ENCODE data around the gene OSM.
A peak's percentile ranks its signal among the peaks of the same experiment; 100 is the strongest.

The OSM gene

DNA sequence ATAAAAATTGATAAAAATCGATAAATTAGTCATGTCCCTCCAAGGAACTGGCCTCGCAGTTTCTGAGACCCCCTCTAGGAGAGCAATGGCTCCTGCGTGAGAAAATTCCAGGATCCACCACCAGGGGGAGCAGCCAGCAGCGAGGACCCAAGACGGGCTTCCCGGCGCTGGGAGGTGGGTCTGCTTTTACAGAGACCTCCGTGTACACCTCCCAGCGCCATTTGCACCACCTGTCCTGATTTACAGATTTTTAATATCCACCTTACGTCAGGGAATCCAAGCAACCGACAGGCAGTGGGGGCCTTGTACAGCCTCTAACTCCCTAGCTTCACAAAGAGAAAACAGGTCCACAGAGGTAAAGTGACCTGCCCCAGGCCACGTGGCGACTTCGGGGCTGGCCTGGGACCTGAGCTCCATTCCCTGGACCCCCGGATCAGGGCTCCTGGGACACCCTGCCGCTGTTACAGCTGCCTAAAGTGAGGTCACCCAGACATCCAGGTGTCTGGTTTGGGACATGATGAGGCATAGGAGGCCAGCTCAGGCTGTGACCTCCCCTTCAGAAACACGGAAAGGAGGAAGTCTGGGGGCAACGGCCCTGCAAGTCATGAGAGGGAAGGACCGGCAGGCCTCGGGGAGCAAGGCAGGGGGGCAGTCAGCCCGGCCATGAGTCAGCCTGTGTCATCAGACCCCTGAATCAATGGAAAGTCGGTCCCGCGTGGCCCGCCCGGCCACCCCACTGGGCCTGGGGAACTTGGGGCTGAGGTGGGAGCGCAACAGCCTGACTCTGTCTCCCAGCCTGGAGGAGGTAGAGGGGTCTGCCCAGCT is 3.5 kb downstream of the OSM start:
- DNase-seq (ENCODE audit: low read depth): peak; percentile 79

GRCh38 chr22:30262112-30262511 is 4.5 kb downstream of the OSM start:
- no peak for DNase-seq (ENCODE audit: low read depth)

DNA sequence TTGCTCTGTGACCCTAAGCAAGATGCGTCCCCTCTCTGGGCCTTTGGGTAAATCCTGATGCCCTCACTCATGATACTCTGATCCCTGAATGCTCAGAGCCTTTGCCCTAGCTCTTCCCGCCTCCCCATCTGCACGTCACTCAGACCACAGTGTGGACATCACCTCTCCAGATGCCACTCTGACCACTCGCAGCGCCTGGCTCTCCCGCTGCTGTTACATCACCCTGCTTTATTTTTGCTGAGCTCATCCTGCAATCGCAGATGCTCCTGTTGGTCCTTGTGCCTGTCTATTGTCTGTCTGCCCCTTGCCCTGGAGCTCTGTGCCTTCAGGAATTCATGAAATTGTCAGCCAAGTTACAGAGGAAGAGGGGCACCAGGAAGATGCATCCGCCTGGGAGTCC is 5.5 kb downstream of the OSM start:
- DNase-seq (ENCODE audit: low read depth): no peak

GRCh38 chr22:30260682-30261081 is 6.0 kb downstream of the OSM start:
- DNase-seq (ENCODE audit: low read depth): no peak

DNA sequence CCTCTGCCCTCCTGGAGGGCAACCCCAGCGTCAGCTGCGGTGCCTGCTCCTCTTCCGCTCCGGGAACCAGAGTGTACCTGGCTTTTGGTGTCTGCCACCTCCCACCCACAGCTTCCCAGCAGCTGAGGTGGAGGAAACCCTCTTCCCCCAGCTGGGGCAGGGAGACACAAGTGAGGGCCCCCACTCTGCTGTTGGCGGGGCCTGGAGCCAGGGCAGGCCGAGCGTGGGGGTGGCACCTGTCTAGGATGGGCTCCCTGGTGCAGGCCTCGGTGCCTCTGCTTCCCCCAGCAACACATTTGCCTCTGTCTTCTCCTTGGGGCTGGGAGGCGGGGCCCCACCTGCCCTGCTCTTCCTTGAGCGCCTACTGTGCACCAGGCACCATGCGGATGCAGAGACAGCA is 6.4 kb downstream of the OSM start:
- DNase-seq (ENCODE audit: low read depth): no peak

DNA sequence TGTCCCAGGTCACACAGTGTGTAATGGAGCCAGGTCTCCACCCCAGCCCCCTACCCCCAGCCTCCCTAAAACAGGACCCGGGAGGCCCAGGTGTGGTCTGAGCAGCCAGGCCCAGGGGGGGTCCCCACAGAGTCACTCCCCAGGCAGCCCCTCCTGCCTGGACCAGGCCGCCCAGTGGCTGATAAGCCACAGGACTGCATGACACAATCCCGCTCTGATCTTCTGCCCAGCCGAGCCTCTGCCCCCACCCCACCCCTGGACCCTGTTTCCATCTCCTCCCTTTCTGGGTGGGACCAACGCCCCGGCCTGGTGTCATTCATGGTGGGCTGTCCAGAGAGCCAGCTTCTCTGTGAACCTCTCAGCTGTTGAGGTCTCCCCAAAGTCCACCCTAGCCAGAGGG is 12.3 kb downstream of the OSM start:
- no peak for DNase-seq (ENCODE audit: low read depth)

- no peak for DNase-seq (ENCODE audit: low read depth)
Observed at GRCh38 chr22:30253205-30253852, 13.3 kb downstream of the OSM start.

DNA sequence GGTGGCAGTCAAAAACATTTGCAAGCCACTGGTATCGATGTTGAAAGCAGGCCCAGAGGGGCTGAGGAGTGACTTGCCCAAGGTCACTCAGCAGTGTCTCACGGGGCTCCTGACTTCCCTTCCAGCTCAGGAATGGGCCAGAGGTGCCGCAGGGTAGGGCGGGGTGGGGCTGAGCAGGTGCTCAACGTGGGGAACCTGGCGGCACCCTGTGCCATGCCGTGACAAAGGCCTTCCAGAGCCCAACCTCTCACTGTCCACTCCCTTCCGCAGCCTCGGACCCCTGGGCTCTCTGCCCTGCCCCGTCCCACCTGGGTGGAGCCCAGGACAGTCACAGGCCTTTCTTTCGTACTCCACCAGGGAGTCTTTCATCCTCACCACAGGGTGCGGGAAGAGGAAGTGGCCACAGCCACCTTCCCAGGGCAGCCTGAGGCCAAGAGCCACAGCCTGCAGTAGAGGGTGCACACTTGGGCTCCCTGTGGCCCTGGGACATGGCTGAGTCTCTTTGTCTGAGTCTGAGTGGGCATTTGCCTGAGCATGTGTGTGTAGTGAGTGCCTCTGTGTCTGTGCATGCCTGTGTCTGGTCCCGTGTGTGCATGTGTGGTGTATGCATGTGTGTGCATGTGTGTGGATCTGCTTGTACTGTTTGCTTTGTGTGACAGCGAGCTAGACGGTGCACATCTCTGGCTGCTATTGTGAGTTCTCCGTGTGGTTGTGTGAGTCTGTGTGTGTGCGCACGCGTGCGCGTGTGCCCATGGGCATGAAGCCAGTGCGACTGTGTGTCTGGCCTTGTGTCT is 14.0 kb downstream of the OSM start:
- no peak for DNase-seq (ENCODE audit: low read depth)

- no peak for DNase-seq (ENCODE audit: low read depth)
Observed at GRCh38 chr22:30251711-30252110, 14.9 kb downstream of the OSM start.

- DNase-seq (ENCODE audit: low read depth): peak; percentile 54
Observed at GRCh38 chr22:30250661-30251267, 15.9 kb downstream of the OSM start.

- DNase-seq (ENCODE audit: low read depth): no peak
Observed at GRCh38 chr22:30250039-30250565, 16.5 kb downstream of the OSM start.

DNA sequence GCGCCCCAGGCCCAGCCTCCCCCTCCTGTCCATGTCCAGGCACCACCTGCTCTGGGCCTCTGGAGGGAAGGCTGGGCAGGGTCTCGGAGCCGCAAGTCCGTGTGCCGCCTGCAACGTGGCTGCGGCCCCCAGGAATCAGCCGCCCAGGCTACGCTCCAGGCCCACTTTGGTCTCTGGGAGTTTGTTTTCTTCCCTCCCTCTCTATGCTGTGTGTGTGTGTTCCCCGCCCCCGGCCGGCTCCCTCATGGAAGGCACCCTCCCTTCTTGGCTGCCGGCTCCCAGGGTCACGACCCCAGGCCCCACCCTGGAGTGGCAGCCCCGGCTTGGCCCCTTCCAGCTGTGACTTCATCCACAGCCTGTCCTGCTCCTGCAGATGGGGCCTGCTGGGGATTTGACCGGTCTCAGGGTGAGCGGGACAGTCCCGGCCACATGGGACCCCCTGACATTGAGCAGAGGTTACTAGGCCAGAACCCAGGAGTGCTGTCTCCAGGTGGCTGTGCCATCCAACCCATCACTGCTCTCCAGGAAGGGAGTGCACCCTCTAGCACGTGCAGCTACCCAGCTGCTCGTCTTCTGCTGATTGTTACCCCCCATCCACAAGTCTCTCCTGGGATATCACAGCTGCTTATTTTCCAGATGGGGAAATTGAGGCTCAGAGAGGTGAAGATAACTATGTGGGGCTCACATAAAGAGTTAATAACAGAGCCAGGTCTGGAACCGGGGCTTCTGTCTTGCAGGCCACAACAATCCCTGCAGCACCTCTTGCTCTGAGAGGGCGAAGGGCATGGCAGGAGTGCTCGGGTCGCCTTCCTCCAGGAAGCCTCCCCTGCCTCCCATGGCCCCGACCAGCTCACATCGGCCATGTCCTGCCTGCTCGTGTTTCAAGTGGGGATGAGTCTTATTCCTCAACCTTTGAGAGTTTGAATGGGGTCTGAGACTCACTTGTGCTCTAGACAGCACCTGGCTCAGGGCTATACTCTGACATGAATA is 17.3 kb downstream of the OSM start:
- no peak for DNase-seq (ENCODE audit: low read depth)

DNA sequence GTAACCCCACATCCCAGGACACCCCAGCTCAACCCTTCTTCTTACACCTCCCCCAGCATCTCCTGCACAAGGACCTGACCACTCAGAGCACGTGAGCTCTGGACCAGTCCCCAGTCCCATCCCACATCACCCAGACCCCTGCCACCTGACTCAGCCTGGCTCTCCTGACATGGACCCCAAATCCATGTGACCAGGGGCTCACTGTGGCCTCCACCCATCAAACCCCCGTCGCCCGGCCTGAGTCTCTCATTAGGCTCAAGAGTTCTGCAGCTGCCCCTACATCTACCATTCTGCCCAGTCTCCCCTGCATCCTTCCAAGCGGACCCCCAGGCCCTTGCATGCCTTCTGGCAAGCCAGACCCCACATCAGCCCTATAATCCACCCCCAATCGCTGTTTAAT is 18.2 kb downstream of the OSM start:
- no peak for DNase-seq (ENCODE audit: low read depth)

DNA sequence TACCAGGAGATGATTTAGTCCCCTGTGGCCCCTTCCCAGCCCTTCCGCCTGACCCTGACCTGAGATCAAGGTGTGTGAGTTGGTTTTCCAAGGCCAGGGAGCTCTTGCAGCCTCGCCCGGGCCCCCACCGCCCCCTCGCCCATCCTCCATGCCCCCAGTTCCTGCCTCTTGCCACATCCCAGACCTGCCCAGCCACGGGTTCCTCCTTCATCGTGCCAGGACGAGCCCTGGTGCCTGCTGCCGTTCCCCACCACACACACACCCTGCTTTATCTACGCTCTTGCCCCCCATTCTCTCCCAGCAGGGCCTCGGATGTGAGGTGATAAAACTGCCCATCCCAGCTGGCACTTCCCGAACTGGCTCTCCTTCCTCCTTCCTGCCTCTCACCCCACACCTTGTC is 18.7 kb downstream of the OSM start:
- no peak for DNase-seq (ENCODE audit: low read depth)

DNA sequence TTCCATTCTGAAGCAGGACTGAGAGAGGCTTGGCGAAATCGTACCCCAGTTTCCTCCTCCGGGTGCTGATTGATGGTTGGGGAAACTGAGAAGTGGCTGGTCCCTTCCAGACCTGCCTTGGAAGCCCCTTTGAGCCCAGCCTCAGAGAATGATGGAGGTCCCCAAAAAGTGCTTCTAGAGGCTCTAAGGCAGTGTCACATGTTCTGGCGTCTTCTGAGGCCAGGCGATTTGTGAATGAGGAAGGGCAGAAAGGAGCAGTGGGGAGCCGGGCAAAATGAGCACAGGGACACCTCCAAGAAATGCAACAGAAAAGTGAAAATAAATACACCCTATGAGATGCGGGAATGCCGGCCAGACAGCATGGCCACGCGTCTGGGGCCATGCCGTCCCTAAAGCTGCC is 19.1 kb downstream of the OSM start:
- no peak for DNase-seq (ENCODE audit: low read depth)

DNA sequence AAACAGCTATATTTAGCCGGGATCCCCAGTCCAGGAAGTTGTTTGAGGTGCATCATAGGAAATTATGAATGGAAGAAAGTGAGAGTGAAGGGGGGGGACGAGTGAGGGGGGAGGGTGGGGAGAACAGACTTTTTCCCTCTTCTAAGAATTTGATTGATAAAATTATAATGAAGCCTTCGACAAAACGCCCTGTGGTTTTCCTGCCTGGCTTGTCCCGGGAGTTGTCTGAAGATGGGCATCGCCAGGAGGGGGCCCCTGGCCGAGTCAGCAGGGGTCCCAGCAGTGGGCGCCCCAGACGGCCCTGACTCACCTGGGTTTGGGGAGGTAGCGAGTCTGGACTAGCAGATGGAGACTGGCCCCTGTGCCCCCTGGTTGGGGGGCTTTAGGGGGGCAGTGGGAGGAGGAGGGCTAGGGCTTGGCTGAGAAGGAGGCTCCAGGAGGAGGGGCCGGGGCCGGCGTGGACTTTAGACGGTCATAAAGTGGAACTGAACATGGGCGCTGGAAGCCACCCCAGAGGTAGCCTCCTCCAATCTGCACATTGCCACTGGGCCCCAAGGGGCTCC is 19.8 kb downstream of the OSM start:
- no peak for DNase-seq (ENCODE audit: low read depth)

GRCh38 chr22:30245985-30246813 is 20.5 kb downstream of the OSM start, which contains the start of gene LIF:
LIF (minus strand) TSS chr22:30246759; CDS start chr22:30246695, 64 bp downstream.
- peak; percentile 64 for DNase-seq (ENCODE audit: low read depth)

- no peak for DNase-seq (ENCODE audit: low read depth)
Observed at GRCh38 chr22:30245181-30245984, 21.3 kb downstream of the OSM start.

GRCh38 chr22:30244641-30245040 is 22.0 kb downstream of the OSM start:
- DNase-seq (ENCODE audit: low read depth): no peak
